GM18858 (cell line): Measurements from ENCODE around the gene PSG5.
"Not testable (repeated sequence)": the region's sequence is repeated elsewhere in the genome, so short reads cannot be mapped to it uniquely, and the experiment has no call there.

ENCODE experiments used
- ATAC-seq: cut with Tn5 transposase; IDR thresholded peaks from one replicate; pipeline ENCODE4 v1.9.1; 2021; ENCODE audit not compliant: unreplicated experiment

Gene PSG5

GRCh38 chr19:43186311-43186935 is at the start of gene PSG5:
Gene PSG5, minus strand, starts transcription at chr19:43186536. Its CDS starts 131 bp downstream, at chr19:43186405.
- not testable (repeated sequence) for ATAC-seq

DNA sequence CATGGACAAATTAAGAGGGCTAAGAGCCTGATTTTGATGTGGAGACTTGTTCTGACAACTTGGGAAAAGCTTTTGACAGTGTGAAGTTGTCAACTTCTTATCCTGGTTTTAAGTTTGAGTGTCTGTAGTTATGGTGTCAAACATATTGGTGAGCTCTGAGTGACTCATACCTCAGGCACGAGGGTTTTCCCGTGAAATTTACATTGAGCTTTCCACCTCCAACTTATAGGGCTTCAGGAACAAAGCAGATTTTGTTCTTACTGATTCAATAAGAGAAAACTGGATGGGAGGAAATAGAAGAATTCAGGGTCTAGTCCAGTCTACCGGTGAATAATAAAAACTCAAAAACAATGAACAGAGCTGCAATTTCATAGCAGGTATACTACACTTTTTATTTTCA is 49.4 kb upstream of the PSG5 start:
- ATAC-seq: not testable (repeated sequence)

- no peak for ATAC-seq
Measured at GRCh38 chr19:43229315-43229714, 43.0 kb upstream of the PSG5 start.

GRCh38 chr19:43228730-43229129 is 42.4 kb upstream of the PSG5 start:
- not testable (repeated sequence) for ATAC-seq

GRCh38 chr19:43226986-43227385 is 40.6 kb upstream of the PSG5 start:
- not testable (repeated sequence) for ATAC-seq

DNA sequence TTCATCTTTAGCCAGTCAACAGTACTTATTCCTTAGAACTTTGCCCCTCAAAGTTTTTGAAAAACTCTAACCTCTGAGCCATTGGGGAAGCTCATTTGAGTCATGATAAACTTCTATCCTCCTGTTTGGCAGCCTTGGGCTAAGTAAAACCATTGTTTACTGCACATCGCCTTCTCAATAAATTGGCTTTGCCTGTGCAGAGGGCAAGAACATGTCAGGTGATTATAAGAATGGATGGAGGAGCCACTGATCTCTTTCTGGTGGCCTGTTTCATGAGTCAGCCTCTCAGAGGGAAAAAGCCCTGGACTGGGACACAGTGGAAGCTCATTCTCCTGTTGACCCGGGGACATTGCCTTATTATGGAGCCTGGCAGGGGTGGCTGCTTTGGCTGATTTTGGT is 38.5 kb upstream of the PSG5 start:
- ATAC-seq: no peak

DNA sequence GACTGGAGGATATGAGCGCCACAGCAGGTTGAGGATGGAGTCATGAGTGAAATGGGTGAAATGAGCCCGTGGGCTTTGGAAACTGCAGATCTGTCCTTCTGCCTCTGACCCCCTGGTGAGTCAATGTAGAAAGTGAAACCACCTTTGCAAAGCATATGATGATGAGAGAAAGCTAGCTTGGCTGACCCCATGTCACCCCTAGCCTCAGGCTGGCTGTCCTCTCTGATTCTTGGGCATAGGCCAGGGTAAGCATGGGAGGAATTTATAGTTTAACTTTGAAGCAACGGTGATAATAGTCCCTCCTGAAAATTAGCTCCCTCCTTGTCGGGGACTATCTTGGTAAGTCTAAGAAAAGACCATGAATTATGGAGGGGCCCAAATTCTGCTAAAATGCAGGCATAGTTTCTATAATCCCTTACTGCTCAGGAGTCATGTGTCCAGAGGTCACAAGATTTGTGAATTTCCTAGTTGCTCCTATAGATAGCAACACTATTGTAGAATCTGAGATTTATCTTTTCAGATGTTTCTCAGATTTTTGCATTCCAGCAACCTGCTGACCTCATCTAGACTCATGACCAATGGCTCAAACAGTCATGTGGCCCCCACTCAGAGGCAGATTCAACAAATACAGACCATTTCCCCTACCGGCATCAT is 38.0 kb upstream of the PSG5 start:
- ATAC-seq: not testable (repeated sequence)

- not testable (repeated sequence) for ATAC-seq
Measured at GRCh38 chr19:43221891-43222290, 35.6 kb upstream of the PSG5 start.

DNA sequence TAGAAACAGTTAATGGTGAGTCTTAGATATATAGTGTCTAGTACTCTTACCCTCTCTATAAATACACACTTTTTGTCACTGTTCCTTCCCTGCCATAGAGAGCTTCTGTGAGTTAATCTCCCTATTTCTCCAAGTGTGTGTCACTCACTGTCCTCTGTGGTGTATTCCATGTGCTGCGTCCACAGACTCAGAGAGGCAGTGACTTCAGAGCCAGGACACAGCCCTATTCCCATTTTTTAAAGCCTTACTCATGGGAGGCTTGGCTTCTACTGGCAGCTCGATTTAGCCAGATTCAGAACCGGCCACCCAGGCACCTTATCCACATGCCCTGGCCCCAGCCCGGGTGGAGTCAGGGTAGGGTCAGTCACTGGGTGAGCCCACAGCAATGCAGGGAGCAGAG is 32.8 kb upstream of the PSG5 start:
- not testable (repeated sequence) for ATAC-seq

GRCh38 chr19:43215881-43216280 is 29.5 kb upstream of the PSG5 start:
- not testable (repeated sequence) for ATAC-seq

DNA sequence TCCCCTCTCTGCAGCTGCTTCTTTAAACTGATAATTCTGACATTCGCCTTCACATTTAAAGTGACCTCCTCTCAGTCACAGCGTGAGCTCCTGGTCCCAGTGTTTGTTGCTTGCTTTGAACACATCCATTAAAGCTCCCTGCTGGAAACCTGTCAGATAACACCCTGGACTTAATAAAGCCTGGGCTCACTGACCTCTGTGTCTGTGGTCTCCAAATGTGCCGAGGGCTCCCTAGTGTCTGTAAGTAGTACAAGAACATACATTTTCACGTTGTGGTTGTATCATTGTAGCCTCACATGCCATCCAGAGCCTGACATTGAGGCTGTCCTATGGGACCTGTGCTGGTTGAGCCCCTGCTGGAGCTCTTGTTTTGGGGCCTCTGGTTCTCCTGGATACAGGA is 21.7 kb upstream of the PSG5 start:
- no peak for ATAC-seq

DNA sequence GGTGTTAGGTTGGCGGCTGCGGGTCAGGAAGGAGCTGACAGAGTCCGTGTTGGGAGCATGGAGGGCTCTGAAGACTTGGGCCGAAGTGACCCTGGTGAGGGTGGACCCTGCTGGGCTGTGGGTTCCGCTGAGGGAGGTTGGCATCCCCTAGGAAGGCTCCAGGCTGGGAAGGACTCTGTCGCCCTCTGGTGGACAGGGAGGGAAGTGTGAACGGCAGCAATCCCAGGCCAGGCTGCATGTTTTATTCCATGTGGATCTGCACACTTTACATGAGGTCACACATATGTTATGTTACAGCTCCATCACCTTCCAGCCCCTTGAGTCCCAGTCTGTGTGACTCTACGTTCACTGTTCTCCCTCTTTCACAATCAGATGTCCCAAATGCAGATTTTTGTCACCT is 20.8 kb upstream of the PSG5 start:
- not testable (repeated sequence) for ATAC-seq

GRCh38 chr19:43205471-43206105 is 19.3 kb upstream of the PSG5 start, which contains the start of gene PSG4:
Gene PSG4, minus strand, starts transcription at chr19:43205638. Its CDS starts 102 bp downstream, at chr19:43205536.
- not testable (repeated sequence) for ATAC-seq

DNA sequence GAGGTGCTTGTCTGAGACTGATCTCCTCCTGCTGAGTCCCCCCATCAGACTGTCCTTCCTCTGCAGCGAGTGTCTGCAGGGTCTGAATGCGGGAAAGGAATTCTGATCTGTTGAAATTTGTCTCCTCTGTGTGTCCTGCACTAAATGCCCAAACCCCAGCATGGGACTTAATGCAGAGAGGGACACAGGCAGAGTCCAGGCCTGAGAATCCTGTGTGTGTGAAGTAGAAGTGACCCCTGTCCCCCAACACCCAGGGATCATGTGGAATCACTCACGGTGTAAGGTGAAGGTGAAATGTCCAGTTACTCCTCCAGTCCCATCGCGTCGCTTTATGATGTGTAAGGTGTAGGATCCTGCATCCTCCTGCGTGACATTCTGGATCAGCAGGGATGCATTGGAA is 17.3 kb upstream of the PSG5 start:
- ATAC-seq: not testable (repeated sequence)

GRCh38 chr19:43201891-43202290 is 15.6 kb upstream of the PSG5 start:
- not testable (repeated sequence) for ATAC-seq

- ATAC-seq: not testable (repeated sequence)
Measured at GRCh38 chr19:43201337-43201801, 15.0 kb upstream of the PSG5 start.

- not testable (repeated sequence) for ATAC-seq
Measured at GRCh38 chr19:43198686-43199419, 12.5 kb upstream of the PSG5 start.

DNA sequence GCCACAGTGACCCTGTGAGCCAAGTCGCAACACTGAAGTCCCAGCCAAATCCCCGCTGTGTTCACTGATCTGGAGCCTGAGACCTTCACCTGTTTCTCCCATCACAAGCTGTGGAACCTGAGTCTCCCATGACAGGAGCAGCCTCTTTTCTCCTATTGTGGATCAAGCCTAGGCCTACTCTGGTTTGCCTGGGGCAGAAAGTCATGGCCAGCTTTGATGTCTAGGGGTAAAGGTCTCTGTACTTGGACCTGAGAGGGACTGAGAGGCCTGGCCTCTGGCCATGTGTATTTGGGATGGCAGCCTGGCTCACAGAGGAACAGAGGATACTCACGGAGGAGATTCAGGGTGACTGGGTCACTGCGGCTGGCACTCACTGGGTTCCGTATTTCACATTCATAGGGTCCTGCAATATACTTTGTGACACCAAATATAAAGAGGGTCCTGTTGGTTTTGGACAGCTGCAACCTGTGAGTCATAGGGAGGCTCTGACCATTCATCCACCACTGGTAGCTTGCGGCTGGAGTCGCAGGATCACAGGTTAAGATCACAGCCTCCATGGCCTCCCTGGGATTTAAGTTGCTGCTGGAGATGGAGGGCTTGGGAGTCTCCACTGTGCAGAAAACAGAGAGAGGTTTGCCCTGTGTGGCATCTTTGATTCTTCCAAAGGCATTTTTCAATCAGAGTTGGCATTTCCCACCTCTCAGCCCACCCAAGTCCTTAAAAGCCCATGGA is 11.5 kb upstream of the PSG5 start:
- ATAC-seq: not testable (repeated sequence)

- ATAC-seq: not testable (repeated sequence)
Measured at GRCh38 chr19:43194397-43194796, 8.1 kb upstream of the PSG5 start.

GRCh38 chr19:43192381-43193155 is 6.2 kb upstream of the PSG5 start:
- not testable (repeated sequence) for ATAC-seq
